Spleen (tissue), 7 donors: ENCODE results near the gene FADS1.

Experiments used
- CTCF ChIP-seq, 11 experiments: fragments of 200-600 bp in 7 of 11; fragments of 450-650 bp in 4 of 11; sonication (generic) in 4 of 11; IDR thresholded peaks in 8 of 11; conservative IDR thresholded peaks in 3 of 11; 1 replicate in 7 of 11; 2 replicates in 4 of 11; pipeline versions ENCODE4 v1.4.0 to v1.8.0; 2016 to 2021; ENCODE audit warnings: antibody characterized with exemption in 11 of 11, inconsistent platforms in 4 of 11, mild to moderate bottlenecking in 1 of 11
- POLR2AphosphoS5 ChIP-seq, 3 donors: sonication (generic); formaldehyde crosslinking; IDR thresholded peaks; one replicate each; pipeline ENCODE4 v1.5.1; 2017; ENCODE audit warnings: antibody characterized with exemption in 3 of 3
- donor health status: DM: no; HTN: no; CAD: no; lungs with moderate emphysema.
- donor health status: DM: no; HTN: no; CAD: no.
- donor health status: DM: no; HTN: no; CAD: no.

DNA sequence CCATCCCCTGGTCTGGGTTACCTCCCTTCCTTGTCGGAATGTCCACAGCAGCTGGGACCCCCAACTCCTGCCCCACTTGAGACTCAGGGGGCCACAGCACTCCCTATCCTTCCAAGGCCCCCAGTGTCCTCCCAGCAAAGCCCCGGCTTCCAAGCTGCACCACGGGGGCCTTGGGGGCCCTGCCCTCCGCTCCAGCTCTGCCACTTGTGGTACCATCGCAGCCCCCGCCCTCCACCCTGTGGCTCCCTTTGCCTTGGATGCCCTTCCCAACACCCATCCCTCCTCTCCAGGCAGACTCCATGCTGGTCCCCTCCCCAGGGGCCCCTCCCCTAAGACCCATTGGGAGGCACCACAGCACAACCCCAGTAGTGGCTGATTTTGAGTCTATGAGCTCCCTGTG lies 41.7 kb downstream of the FADS1 start:
- TF ChIP-seq CTCF (IDR thresholded peaks at IDR 0.05 in 8 of 11, conservative IDR thresholded peaks at IDR 0.05 in 3 of 11) (no peak), POLR2AphosphoS5 (IDR thresholded peaks at IDR 0.05) (no peak)
